ENCODE measurements around the gene IQSEC1.

DNA sequence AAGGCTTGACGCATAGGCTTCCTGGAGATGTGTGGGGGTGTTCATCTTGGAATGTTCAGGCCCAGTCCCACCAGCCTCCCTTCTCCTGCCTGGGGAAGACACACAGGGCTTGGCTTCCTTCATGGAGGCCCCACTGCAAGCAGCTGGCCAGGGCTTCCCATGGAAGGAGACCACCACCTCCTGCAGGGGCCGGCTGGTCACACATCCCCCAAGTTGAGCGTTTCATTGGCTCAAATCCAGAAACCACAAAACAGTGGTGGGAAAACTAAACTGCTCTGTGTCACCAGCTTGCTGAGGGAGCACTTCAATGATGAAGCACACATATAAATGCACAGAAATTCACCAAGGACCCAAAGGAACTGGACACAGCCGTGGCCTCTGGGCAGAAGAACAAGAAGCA is 8.3 kb downstream of the IQSEC1 start:
- TF ChIP-seq, protein P1, sequence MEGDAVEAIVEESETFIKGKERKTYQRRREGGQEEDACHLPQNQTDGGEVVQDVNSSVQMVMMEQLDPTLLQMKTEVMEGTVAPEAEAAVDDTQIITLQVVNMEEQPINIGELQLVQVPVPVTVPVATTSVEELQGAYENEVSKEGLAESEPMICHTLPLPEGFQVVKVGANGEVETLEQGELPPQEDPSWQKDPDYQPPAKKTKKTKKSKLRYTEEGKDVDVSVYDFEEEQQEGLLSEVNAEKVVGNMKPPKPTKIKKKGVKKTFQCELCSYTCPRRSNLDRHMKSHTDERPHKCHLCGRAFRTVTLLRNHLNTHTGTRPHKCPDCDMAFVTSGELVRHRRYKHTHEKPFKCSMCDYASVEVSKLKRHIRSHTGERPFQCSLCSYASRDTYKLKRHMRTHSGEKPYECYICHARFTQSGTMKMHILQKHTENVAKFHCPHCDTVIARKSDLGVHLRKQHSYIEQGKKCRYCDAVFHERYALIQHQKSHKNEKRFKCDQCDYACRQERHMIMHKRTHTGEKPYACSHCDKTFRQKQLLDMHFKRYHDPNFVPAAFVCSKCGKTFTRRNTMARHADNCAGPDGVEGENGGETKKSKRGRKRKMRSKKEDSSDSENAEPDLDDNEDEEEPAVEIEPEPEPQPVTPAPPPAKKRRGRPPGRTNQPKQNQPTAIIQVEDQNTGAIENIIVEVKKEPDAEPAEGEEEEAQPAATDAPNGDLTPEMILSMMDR (optimal IDR thresholded peaks at IDR 0.05 in 1 of 3, IDR thresholded peaks at IDR 0.05 in 1 of 3, conservative IDR thresholded peaks at IDR 0.05 in 1 of 3; ENCODE audit: extremely low read depth in 1 of 3, insufficient read depth in 2 of 3, low read length in 3 of 3): no peak
- no peak for TF ChIP-seq EZH2 (IDR thresholded peaks at IDR 0.05; ENCODE audit: low read length)
